Left lung (tissue), 10 donors: ENCODE results near the gene ADGRB2. TPM values are rescaled to one million over a fixed set of nuclear protein-coding genes. Genes with fewer than 3 reads are reported as not detected.

ENCODE experiments used
- ATAC-seq: fragments of 200-7000 bp; cut with Tn5 transposase; one replicate; pipeline ENCODE4 v1.9.1; 2020; ENCODE audit warnings: moderate library complexity
- DNase-seq, 4 donors: peaks; one replicate each; pipeline ENCODE4 v3.0.0-alpha.2; 2013 to 2020
- H3K27ac ChIP-seq, 2 donors: fragments of 200-600 bp; sonication (generic) in 1 of 2; one replicate each; pipeline versions ENCODE4 v1.5.0 to v1.8.0; 2020 to 2021
- H3K27me3 ChIP-seq, 2 donors: fragments of 200-600 bp; sonication (generic) in 1 of 2; one replicate each; pipeline versions ENCODE4 v1.5.0 to v1.8.0; 2020 to 2021
- H3K36me3 ChIP-seq, 2 donors: fragments of 200-600 bp; sonication (generic) in 1 of 2; one replicate each; pipeline versions ENCODE4 v1.5.0 to v1.8.0; 2020 to 2021
- H3K4me1 ChIP-seq, 2 donors: fragments of 200-600 bp; one replicate each; pipeline ENCODE4 v1.8.0; 2021
- H3K4me3 ChIP-seq, 2 donors: fragments of 200-600 bp; sonication (generic) in 1 of 2; one replicate each; pipeline versions ENCODE4 v1.5.0 to v1.8.0; 2020 to 2021; ENCODE audit warnings: mild to moderate bottlenecking in 1 of 2
- H3K9me3 ChIP-seq, 2 donors: fragments of 200-600 bp; sonication (generic) in 1 of 2; one replicate each; pipeline versions ENCODE4 v1.5.0 to v1.8.0; 2020 to 2021
- intact Hi-C, 2 donors: fragments of 100-400 bp; cut with DNase I; formaldehyde crosslinking; loops; one replicate each; pipeline versions ENCODE4 v1.11.2 to v1.14.2; 2022
- polyA plus RNA-seq, 6 donors: library from polyadenylated mRNA; unstranded; fragments of 120-200 nt; gene quantifications; one replicate each; pipeline ENCODE4 v1.2.1, GENCODE V29; 2013; ENCODE audit not compliant: insufficient read length in 6 of 6
- total RNA-seq, 2 donors: library from RNA; stranded (reverse); fragmentation: NEBNext Ultra II Directional; extraction: Animal tissue kit (Norgen Biotek cat#: 25700); gene quantifications; one replicate each; pipeline ENCODE4 v1.2.1, GENCODE V29; 2021
- TF ChIP-seq, protein P1 (sequence below), 2 donors: fragments of 200-600 bp; sonication (generic) in 1 of 2; IDR thresholded peaks; one replicate each; pipeline versions ENCODE4 v1.5.0 to v1.8.0; 2021; ENCODE audit warnings: antibody characterized with exemption in 2 of 2
- donor health status: DM: no; HTN: yes; CAD: no.
- donor health status: DM: no; HTN: no; CAD: no.

The ADGRB2 gene
- total and polyA plus RNA-seq, 8 donors: 1.8 to 27.1 (median 16.7) TPM

- Histone ChIP-seq H3K36me3 (no peaks in the 10 kb centered on the region), H3K4me1 (peaks cover 0 to 18% of the 10 kb centered on the region in 2 donors), H3K9me3 (no peaks in the 10 kb centered on the region), H3K27me3 (peaks cover 0 to 5% of the 10 kb centered on the region in 2 donors), H3K27ac (no peak overlapping the region), H3K4me3 (no peak overlapping the region)
- TF ChIP-seq, protein P1, sequence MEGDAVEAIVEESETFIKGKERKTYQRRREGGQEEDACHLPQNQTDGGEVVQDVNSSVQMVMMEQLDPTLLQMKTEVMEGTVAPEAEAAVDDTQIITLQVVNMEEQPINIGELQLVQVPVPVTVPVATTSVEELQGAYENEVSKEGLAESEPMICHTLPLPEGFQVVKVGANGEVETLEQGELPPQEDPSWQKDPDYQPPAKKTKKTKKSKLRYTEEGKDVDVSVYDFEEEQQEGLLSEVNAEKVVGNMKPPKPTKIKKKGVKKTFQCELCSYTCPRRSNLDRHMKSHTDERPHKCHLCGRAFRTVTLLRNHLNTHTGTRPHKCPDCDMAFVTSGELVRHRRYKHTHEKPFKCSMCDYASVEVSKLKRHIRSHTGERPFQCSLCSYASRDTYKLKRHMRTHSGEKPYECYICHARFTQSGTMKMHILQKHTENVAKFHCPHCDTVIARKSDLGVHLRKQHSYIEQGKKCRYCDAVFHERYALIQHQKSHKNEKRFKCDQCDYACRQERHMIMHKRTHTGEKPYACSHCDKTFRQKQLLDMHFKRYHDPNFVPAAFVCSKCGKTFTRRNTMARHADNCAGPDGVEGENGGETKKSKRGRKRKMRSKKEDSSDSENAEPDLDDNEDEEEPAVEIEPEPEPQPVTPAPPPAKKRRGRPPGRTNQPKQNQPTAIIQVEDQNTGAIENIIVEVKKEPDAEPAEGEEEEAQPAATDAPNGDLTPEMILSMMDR (IDR thresholded peaks at IDR 0.05): no peak
- intact Hi-C loops: loop anchor here in 1 of 2 donors (5.0 to 10.0 kb wide), 2 partner anchors 122 to 210 kb away; partner anchors contain the start of gene TINAGL1
- no peak for ATAC-seq
- DNase-seq: peak in 1 of 4 donors; percentile 3
Observed at GRCh38 chr1:31784356-31785019, 20.3 kb upstream of the ADGRB2 start.

DNA sequence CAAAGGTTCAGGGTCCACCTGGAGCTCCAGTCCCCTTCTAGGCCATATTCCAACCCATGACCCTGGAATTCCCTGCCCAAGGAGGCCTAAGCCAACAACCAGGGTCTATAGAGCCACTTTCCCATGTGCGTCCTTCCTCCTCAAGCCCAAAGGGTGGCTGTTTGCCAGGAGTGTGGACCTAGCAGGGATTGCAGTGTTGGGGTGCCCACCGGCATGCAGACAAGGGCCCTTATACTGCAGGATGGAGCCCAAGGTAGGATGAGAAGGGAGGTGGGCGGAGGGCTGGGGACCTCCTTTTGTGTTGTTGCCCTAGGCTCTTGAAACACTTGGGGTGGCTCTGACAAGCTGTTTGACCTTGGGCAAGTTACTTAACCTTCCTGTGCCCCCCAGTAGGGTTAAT is 19.7 kb upstream of the ADGRB2 start:
- DNase-seq (no peak), ATAC-seq (no peak)
- Histone ChIP-seq H3K36me3 (no peaks in the 10 kb centered on the region), H3K4me3 (no peak overlapping the region), H3K27ac (no peak overlapping the region), H3K27me3 (peaks cover 0 to 5% of the 10 kb centered on the region in 2 donors), H3K9me3 (no peaks in the 10 kb centered on the region), H3K4me1 (peaks cover 0 to 13% of the 10 kb centered on the region in 2 donors)
- intact Hi-C loops: loop anchor here in 1 of 2 donors (10.0 kb wide), 1 partner anchor 209 kb away; the partner anchor contains the start of gene TINAGL1
- TF ChIP-seq, protein P1 (IDR thresholded peaks at IDR 0.05): no peak

DNA sequence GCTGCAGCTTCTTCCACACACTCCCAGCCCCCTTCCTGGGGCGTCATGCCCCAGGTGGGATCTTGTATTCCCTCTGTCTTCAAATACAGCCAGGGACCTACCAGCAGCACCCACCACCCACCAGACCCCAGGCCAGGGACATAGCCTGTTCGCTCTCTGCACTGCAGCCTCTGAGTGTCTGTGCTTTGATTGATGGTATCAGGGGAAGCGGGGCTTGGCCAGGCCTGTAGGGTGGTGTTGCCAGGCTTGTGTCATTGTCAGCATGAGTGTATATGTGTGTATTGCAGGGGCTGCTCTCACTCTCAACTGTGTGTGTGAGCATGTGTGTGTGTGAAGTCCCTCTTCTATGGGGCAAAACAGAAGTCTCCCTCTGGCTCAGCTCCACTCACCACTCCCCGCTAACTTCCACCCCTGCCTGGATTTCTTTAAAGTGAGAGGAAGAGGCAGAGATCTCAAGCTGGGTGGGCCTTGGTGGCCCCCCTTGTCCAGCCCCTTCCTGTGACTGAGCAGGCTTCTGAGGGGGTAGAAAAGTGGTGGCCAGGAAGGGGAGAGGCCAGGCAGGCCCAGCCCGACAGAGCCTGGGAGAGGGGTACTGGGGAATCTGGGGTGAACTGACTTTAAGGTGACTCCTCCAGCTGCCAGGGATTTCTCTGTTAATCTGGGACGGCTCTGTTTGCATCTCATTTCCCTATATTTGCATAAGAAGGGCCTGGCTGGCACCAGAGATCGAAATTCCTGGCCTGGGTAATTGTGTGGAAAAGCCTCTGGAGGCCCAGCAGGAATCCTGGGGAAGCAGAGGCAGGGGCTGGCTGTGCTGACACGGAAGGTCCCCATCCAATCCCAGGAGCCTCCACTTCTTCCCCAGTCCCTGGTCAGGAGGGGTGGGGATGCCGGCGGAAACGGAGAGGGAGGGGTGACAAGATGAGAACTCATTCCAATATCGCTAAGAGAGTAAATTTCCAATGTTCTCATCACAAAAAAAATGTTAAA is 18.6 kb upstream of the ADGRB2 start:
- no peaks in the 10 kb centered on the region for H3K36me3 ChIP-seq
- no peaks in the 10 kb centered on the region for H3K9me3 ChIP-seq
- no peak overlapping the region for H3K4me3 ChIP-seq
- H3K27me3 ChIP-seq: peaks cover 0 to 9% of the 10 kb centered on the region in 2 donors
- intact Hi-C loops: loop anchor here in 1 of 2 donors (10.0 kb wide), 1 partner anchor 208 kb away; the partner anchor contains the start of gene TINAGL1
- H3K27ac ChIP-seq: no peak overlapping the region
- no peak for ATAC-seq
- H3K4me1 ChIP-seq: peaks cover 0 to 5% of the 10 kb centered on the region in 2 donors
- TF ChIP-seq, protein P1 (IDR thresholded peaks at IDR 0.05): no peak
- DNase-seq: peak in 1 of 4 donors; percentile 56

GRCh38 chr1:31781756-31782371 is 17.7 kb upstream of the ADGRB2 start:
- H3K4me1 ChIP-seq: peaks cover 0 to 4% of the 10 kb centered on the region in 2 donors
- no peaks in the 10 kb centered on the region for H3K36me3 ChIP-seq
- no peak overlapping the region for H3K4me3 ChIP-seq
- H3K27ac ChIP-seq: no peak overlapping the region
- ATAC-seq (no peak), DNase-seq (no peak)
- H3K27me3 ChIP-seq: peaks cover 0 to 15% of the 10 kb centered on the region in 2 donors
- TF ChIP-seq, protein P1 (IDR thresholded peaks at IDR 0.05): no peak
- no peaks in the 10 kb centered on the region for H3K9me3 ChIP-seq
- intact Hi-C loops: loop anchor here in 1 of 2 donors (10.0 kb wide), 1 partner anchor 207 kb away; the partner anchor contains the start of gene TINAGL1
